Mesenchymal stem cell (in vitro differentiated cells and primary cell): ENCODE measurements around the gene NCAPH2.

ENCODE experiments used
- DNase-seq: peaks from one replicate; pipeline ENCODE4 v3.0.0-alpha.2; 2013
- H2AFZ ChIP-seq: one replicate; pipeline ENCODE4 v1.6.1; 2013; ENCODE audit warnings: low read depth, mild to moderate bottlenecking, control low read depth, inconsistent platforms, low read length, moderate library complexity
- H2AK5ac ChIP-seq: 2 replicates; pipeline ENCODE4 v1.6.1; 2013; ENCODE audit warnings: low read length, moderate library complexity, mild to moderate bottlenecking, inconsistent platforms; ENCODE audit not compliant: severe bottlenecking
- H2BK120ac ChIP-seq: one replicate; pipeline ENCODE4 v1.6.1; 2013; ENCODE audit warnings: low read depth, mild to moderate bottlenecking, inconsistent platforms, low read length, moderate library complexity
- H2BK12ac ChIP-seq, 2 experiments: one replicate each; pipeline ENCODE4 v1.6.1; 2013; ENCODE audit warnings: inconsistent platforms in 2 of 2, low read length in 2 of 2, mild to moderate bottlenecking in 2 of 2, moderate library complexity in 2 of 2, control low read depth in 1 of 2
- H2BK15ac ChIP-seq: one replicate; pipeline ENCODE4 v1.6.1; 2013; ENCODE audit warnings: mild to moderate bottlenecking, low read depth, inconsistent platforms; ENCODE audit not compliant: poor library complexity, severe bottlenecking
- H2BK5ac ChIP-seq: 2 replicates; pipeline ENCODE4 v1.6.1; 2013; ENCODE audit warnings: low read depth, mild to moderate bottlenecking, low read length, control low read depth, inconsistent platforms; ENCODE audit not compliant: poor library complexity, severe bottlenecking
- H3K14ac ChIP-seq, 2 experiments: one replicate each; pipeline ENCODE4 v1.6.1; 2013; ENCODE audit warnings: inconsistent platforms in 2 of 2, low read length in 2 of 2, control low read depth in 1 of 2, mild to moderate bottlenecking in 1 of 2, moderate library complexity in 1 of 2
- H3K18ac ChIP-seq, 2 experiments: one replicate each; pipeline ENCODE4 v1.6.1; 2013; ENCODE audit warnings: inconsistent platforms in 2 of 2, low read length in 2 of 2, control low read depth in 1 of 2, low read depth in 1 of 2, mild to moderate bottlenecking in 1 of 2
- H3K23ac ChIP-seq, 2 experiments: one replicate each; pipeline ENCODE4 v1.6.1; 2013; ENCODE audit warnings: inconsistent platforms in 2 of 2, low read length in 2 of 2, mild to moderate bottlenecking in 2 of 2, moderate library complexity in 2 of 2, control low read depth in 1 of 2
- H3K27ac ChIP-seq: 2 replicates; pipeline ENCODE4 v1.5.1; 2013; ENCODE audit warnings: mild to moderate bottlenecking, moderate library complexity, low read length, control low read depth, inconsistent platforms; ENCODE audit not compliant: poor library complexity, severe bottlenecking
- H3K27me3 ChIP-seq, 2 experiments: 2 replicates each; pipeline versions ENCODE4 v1.6.1 to v1.7.0; 2013; ENCODE audit warnings: low read length in 2 of 2, mild to moderate bottlenecking in 2 of 2, moderate library complexity in 2 of 2, control low read depth in 1 of 2, inconsistent platforms in 1 of 2; ENCODE audit not compliant: control insufficient read depth in 1 of 2, insufficient read depth in 1 of 2
- H3K36me3 ChIP-seq, 2 experiments: 2 replicates each; pipeline versions ENCODE4 v1.6.1 to v1.7.0; 2013; ENCODE audit warnings: low read length in 2 of 2, control low read depth in 1 of 2, inconsistent platforms in 1 of 2, low read depth in 1 of 2, mild to moderate bottlenecking in 1 of 2; ENCODE audit not compliant: insufficient read depth in 2 of 2, control insufficient read depth in 1 of 2
- H3K4ac ChIP-seq, 2 experiments: one replicate each; pipeline ENCODE4 v1.6.1; 2013; ENCODE audit warnings: inconsistent platforms in 2 of 2, low read length in 2 of 2, mild to moderate bottlenecking in 2 of 2, moderate library complexity in 2 of 2, control low read depth in 1 of 2, low read depth in 1 of 2
- H3K4me1 ChIP-seq: 2 replicates; pipeline ENCODE4 v1.6.1; 2013; ENCODE audit warnings: low read depth, low read length, control low read depth; ENCODE audit not compliant: control insufficient read depth, insufficient read depth
- H3K4me2 ChIP-seq: 2 replicates; pipeline ENCODE4 v1.6.1; 2013; ENCODE audit warnings: low read length, mild to moderate bottlenecking, inconsistent platforms; ENCODE audit not compliant: poor library complexity, severe bottlenecking
- H3K4me3 ChIP-seq, 2 experiments: 2 replicates each; pipeline versions ENCODE4 v1.5.1 to v1.7.0; 2013; ENCODE audit warnings: low read length in 2 of 2, mild to moderate bottlenecking in 2 of 2, control low read depth in 1 of 2, low read depth in 1 of 2; ENCODE audit not compliant: insufficient read depth in 1 of 2
- H3K79me1 ChIP-seq: replicated peaks from 2 replicates; pipeline ENCODE4 v1.6.1; 2013; ENCODE audit warnings: mild to moderate bottlenecking, control low read depth, low read length, inconsistent platforms; ENCODE audit not compliant: poor library complexity, severe bottlenecking
- H3K9ac ChIP-seq: 2 replicates; pipeline ENCODE4 v1.7.0; 2013; ENCODE audit warnings: mild to moderate bottlenecking, low read length, moderate library complexity
- H3K9me3 ChIP-seq: 2 replicates; pipeline ENCODE4 v1.7.0; 2013; ENCODE audit warnings: mild to moderate bottlenecking, low read length; ENCODE audit not compliant: control insufficient read depth
- H4K8ac ChIP-seq: one replicate; pipeline ENCODE4 v1.6.1; 2013; ENCODE audit warnings: inconsistent platforms, mild to moderate bottlenecking, low read length, moderate library complexity
- H4K91ac ChIP-seq: one replicate; pipeline ENCODE4 v1.6.1; 2013; ENCODE audit warnings: mild to moderate bottlenecking, low read length, inconsistent platforms
- WGBS: methylation state at CpG from one replicate; pipeline ENCODE4 v1.1.7; 2013; ENCODE audit warnings: mixed read lengths; 5-methylcytosine and 5-hydroxymethylcytosine counted together

NCAPH2 gene

GRCh38 chr22:50524676-50525103 lies 16.7 kb downstream of the NCAPH2 start:
- no peak overlapping the region for H2AFZ ChIP-seq
- H3K27ac ChIP-seq, result peak overlapping the region; percentile 59
- H3K4me3 ChIP-seq, result peak overlapping the region; percentile 80 to 84
- peak overlapping the region; percentile 94 for H3K9ac ChIP-seq
- peaks cover 26% of the 10 kb centered on the region for H3K79me1 ChIP-seq
- H3K4ac ChIP-seq, result peak overlapping the region; percentile 9 to 75
- H3K14ac ChIP-seq, result peak overlapping the region in 1 of 2 experiments; percentile 63
- H3K18ac ChIP-seq, result peak overlapping the region; percentile 1 to 82
- H3K27me3 ChIP-seq, result peaks cover 0 to 5% of the 10 kb centered on the region in 2 experiments
- peak overlapping the region; percentile 86 for H3K4me2 ChIP-seq
- peak overlapping the region; percentile 96 for H2BK15ac ChIP-seq
- WGBS, result 18% methylated on average over 19 of the region's 19 CpGs
- H2BK120ac ChIP-seq, result peak overlapping the region; percentile 80
- peak overlapping the region; percentile 88 for H4K8ac ChIP-seq
- H3K23ac ChIP-seq, result no peak overlapping the region
- no peak overlapping the region for H2BK12ac ChIP-seq
- H4K91ac ChIP-seq, result no peak overlapping the region
- H3K36me3 ChIP-seq, result peaks cover 33 to 37% of the 10 kb centered on the region in 2 experiments
- H2BK5ac ChIP-seq, result no peak overlapping the region
- peaks cover 32% of the 10 kb centered on the region for H3K4me1 ChIP-seq
- DNase-seq, result no peak
- no peak overlapping the region for H2AK5ac ChIP-seq
- no peaks in the 10 kb centered on the region for H3K9me3 ChIP-seq

- Histone ChIP-seq H2BK5ac (peak within 1 kb of the TSS; percentile 63), H3K4me2 (peak within 1 kb of the TSS; percentile 86), H4K8ac (peak within 1 kb of the TSS; percentile 88), H3K18ac (peak within 1 kb of the TSS; percentile 86 to 98), H2AK5ac (no peak within 1 kb of the TSS), H2BK15ac (peak within 1 kb of the TSS; percentile 96), H3K36me3 (peaks cover 33 to 37% of the 10 kb centered on the region in 2 experiments), H3K4me3 (peak within 1 kb of the TSS; percentile 80 to 84), H3K4ac (peak within 1 kb of the TSS; percentile 91 to 99), H4K91ac (peak within 1 kb of the TSS; percentile 98), H3K79me1 (peaks cover 26% of the 10 kb centered on the region), H2BK12ac (peak within 1 kb of the TSS in 1 of 2 experiments; percentile 90), H3K9me3 (no peaks in the 10 kb centered on the region), H2AFZ (peak within 1 kb of the TSS; percentile 64), H3K14ac (peak within 1 kb of the TSS; percentile 9 to 98), H2BK120ac (peak within 1 kb of the TSS; percentile 80), H3K9ac (peak within 1 kb of the TSS; percentile 94), H3K27me3 (peaks cover 0 to 6% of the 10 kb centered on the region in 2 experiments), H3K4me1 (peaks cover 38% of the 10 kb centered on the region), H3K23ac (peak within 1 kb of the TSS in 1 of 2 experiments; percentile 83), H3K27ac (peak within 1 kb of the TSS; percentile 64)
- WGBS, result under 1% methylated on average over 76 of the region's 84 CpGs
- DNase-seq, result peak; percentile 97
These were observed 17.3 kb downstream of the NCAPH2 start, which contains the start of gene SCO2 for GRCh38 chr22:50525104-50525857. Gene SCO2 (minus strand): TSS chr22:50525598. CDS start chr22:50524411, 1,187 bp downstream.

- peaks cover 43% of the 10 kb centered on the region for H3K4me1 ChIP-seq
- peak overlapping the region; percentile 77 for H4K8ac ChIP-seq
- H2BK120ac ChIP-seq, result peak overlapping the region; percentile 23
- H3K14ac ChIP-seq, result peak overlapping the region in 1 of 2 experiments; percentile 98
- H3K4me2 ChIP-seq, result peak overlapping the region; percentile 49
- H2AFZ ChIP-seq, result peak overlapping the region; percentile 64
- H3K4me3 ChIP-seq, result peak overlapping the region; percentile 80 to 84
- no peak for DNase-seq
- peaks cover 0 to 11% of the 10 kb centered on the region in 2 experiments for H3K27me3 ChIP-seq
- no peak overlapping the region for H3K27ac ChIP-seq
- H2AK5ac ChIP-seq, result no peak overlapping the region
- H3K23ac ChIP-seq, result peak overlapping the region in 1 of 2 experiments; percentile 44
- H2BK15ac ChIP-seq, result peak overlapping the region; percentile 38
- H4K91ac ChIP-seq, result peak overlapping the region; percentile 98
- H3K9me3 ChIP-seq, result no peaks in the 10 kb centered on the region
- H3K4ac ChIP-seq, result peak overlapping the region; percentile 91 to 99
- peak overlapping the region; percentile 25 for H2BK5ac ChIP-seq
- peaks cover 28% of the 10 kb centered on the region for H3K79me1 ChIP-seq
- H2BK12ac ChIP-seq, result no peak overlapping the region
- H3K9ac ChIP-seq, result peak overlapping the region; percentile 94
- peak overlapping the region; percentile 86 to 98 for H3K18ac ChIP-seq
- 0% methylated on average over 9 of the region's 33 CpGs for WGBS
- H3K36me3 ChIP-seq, result peaks cover 32 to 39% of the 10 kb centered on the region in 2 experiments
These were observed 17.8 kb downstream of the NCAPH2 start for GRCh38 chr22:50525858-50526107.

- Histone ChIP-seq H3K27ac (no peak overlapping the region), H3K14ac (peak overlapping the region in 1 of 2 experiments; percentile 98), H3K4me1 (peaks cover 48% of the 10 kb centered on the region), H3K36me3 (peaks cover 28 to 34% of the 10 kb centered on the region in 2 experiments), H3K9me3 (no peaks in the 10 kb centered on the region), H4K8ac (peak overlapping the region; percentile 77), H3K18ac (peak overlapping the region; percentile 86 to 98), H2BK12ac (peak overlapping the region in 1 of 2 experiments; percentile 90), H2AK5ac (no peak overlapping the region), H3K4me2 (peak overlapping the region; percentile 49), H3K23ac (peak overlapping the region in 1 of 2 experiments; percentile 92), H4K91ac (peak overlapping the region; percentile 98), H3K4me3 (peak overlapping the region; percentile 80 to 84), H3K9ac (peak overlapping the region; percentile 94), H2AFZ (peak overlapping the region; percentile 64), H3K4ac (peak overlapping the region; percentile 91 to 99), H2BK5ac (no peak overlapping the region), H3K27me3 (peaks cover 0 to 16% of the 10 kb centered on the region in 2 experiments), H2BK120ac (peak overlapping the region; percentile 23), H3K79me1 (peaks cover 24% of the 10 kb centered on the region), H2BK15ac (peak overlapping the region; percentile 90)
- DNase-seq, result peak; percentile 83
- 2% methylated on average over 59 of the region's 77 CpGs for WGBS
These were observed 18.2 kb downstream of the NCAPH2 start for GRCh38 chr22:50526108-50526833.
